NCI-H226 (cell line): ENCODE data around the gene PDE7B.

Experiments
- DNase-seq: peaks from one replicate; pipeline ENCODE4 v3.0.0-alpha.2; 2015

The PDE7B gene

GRCh38 chr6:136161950-136162349 is 310.4 kb downstream of the PDE7B start:
- no peak for DNase-seq

GRCh38 chr6:136163260-136163659 is 311.8 kb downstream of the PDE7B start:
- no peak for DNase-seq

GRCh38 chr6:136166815-136167214 is 315.3 kb downstream of the PDE7B start:
- no peak for DNase-seq

GRCh38 chr6:136169394-136170148 is 318.1 kb downstream of the PDE7B start:
- no peak for DNase-seq

GRCh38 chr6:136171231-136171630 is 319.7 kb downstream of the PDE7B start:
- no peak for DNase-seq

DNA sequence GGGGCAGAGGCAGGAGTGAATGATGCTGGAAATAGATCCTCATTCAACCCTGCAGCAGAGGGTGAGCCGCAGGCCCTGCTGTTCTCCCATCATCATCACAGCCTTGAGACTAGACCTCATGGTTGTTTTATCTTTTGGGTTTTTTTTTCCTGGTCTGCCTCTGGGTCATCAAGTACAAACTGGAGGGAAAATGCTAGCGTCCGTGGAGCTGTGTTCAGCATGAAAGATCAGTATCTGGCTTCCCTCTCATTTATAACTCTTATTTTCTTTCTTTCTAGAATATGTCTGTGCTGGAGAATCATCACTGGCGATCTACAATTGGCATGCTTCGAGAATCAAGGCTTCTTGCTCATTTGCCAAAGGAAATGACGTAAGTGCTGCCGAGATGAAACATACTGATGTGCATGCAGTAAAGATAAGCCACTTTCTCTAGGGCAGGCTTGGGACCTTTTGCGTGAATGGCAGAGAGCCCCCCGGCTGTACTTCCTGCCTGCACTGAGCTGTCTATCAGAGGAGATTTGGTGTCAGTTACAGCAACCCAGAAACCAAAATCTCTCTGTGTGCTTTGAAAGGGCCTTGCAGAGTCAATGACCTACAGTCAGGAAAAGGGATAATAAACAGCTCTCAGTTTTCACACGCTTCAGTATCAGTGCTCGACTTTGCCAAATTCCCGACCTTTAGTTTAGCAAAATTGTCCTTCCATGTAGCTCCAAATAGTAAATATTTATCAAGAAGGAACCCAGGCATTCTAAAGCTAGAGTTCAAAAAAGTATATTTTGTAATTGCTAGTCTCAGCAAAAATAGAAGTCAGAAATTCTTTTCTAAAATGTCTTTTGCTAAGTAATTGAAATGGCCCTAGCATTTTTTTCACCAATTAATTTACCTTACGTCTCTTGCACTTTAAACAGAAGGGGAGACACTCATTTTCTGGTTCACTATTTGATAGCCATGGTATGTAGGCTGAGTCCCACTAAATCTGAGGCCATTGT is 322.3 kb downstream of the PDE7B start:
- DNase-seq = no peak

DNA sequence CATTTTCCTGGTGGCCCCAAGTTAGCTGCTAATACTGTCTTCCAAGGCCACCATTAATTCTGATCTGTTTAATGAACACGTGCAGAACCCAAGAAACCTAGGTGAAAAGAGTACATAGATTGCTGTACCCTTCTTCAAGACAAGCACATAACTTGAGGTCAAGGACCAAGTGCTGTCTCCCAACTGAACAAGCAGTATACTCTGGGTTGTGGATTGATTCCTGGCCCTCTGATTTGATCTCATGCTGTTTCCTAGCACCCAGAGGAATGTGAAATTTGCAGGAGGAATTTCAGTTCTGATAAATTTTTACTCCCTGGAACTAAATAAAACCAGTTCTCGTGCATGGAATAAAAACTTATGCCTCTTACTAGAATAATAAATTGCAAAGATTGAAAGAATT is 323.0 kb downstream of the PDE7B start:
- no peak for DNase-seq

GRCh38 chr6:136175873-136176272 is 324.4 kb downstream of the PDE7B start:
- DNase-seq = no peak

- no peak for DNase-seq
Observed at GRCh38 chr6:136178749-136179148, 327.2 kb downstream of the PDE7B start.

DNA sequence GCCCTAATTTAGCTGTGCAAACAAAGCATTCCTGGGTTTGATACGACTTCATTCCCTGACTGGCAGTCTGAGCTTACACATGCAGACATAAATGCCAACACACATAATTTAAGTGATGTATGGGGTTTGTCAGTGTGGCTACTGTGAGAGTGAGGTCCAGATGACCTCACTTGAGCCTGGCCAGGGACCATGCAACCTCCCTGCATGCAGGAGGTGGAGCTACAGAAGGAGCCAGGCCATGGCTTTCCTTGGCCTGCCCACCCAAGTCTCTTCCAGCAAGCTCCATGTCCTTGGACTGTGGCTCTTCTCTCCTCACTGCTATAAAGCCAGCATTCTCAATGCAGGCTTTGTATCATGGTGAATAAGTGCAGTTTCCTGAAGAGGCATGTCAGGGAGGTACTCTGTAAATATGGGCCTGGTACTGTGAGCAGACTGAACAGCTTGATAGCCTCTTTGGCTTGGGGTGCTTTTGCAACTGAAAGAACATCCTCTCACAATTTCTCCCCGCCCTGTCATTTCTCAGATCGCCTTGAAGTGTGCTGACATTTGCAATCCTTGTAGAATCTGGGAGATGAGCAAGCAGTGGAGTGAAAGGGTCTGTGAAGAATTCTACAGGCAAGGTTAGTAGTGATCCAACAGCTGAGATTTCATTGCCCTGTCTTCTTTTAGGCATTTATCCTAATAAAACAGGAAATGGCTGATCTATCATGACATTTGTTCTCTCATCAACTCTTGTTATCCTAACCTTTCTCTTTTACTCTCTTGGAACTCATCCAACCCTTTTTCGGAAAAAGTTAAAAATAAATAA is 329.4 kb downstream of the PDE7B start:
- DNase-seq = no peak

DNA sequence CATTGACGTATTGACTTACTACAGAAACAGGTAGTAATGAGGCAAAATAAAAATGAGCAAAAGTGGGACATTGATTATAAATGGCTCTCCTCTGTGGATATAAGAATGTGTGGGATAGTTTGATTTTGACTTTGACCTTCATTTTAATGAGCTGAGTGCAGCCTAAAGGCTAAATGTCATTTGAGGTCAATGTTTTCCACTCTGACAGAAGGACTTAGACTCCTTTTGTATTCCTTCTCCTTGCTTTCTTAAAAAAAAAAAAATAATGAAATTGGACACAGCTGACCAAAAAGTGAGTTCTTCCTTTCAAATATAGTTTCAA is 330.0 kb downstream of the PDE7B start:
- DNase-seq = no peak

DNA sequence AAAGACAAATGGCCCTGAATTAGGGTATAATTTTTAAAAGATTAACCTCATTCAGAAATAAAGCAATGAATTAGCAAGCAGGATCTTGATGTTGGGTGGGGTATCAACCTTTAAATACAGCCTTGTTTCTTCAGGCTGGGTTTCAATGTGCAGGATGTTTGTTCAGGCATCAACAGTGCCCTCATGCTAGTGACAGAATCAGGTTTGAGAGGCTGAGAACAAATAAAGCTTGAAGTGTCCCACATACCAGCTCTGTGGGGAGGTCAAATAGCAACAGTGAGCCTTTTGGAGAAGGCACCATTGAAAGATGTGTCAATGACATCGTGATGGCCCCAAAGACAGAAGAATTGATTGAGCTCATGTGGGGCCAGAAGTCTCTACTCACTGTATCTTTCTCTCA is 330.4 kb downstream of the PDE7B start:
- no peak for DNase-seq

- no peak for DNase-seq
Observed at GRCh38 chr6:136184738-136185137, 333.2 kb downstream of the PDE7B start.

DNA sequence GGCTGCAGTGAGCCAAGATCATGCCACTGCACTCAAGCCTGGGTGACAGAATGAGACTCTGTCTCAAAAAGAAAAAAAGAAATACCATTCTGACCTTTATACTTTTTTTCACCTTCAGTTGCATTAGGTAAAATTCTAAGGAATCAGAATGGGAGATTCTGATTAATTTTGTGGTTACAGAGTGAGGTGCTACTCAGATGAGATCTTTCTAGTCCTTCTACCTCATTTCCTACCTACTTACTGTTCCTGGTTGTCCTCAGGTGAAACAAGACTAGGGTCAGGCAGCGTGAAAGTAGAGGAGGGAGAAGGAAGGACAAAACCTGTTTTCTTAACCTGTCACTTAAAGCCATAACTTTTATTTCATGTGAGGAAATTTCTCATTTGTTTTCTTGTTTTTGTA is 334.9 kb downstream of the PDE7B start:
- no peak for DNase-seq

- DNase-seq = no peak
Observed at GRCh38 chr6:136188486-136188885, 337.0 kb downstream of the PDE7B start.

- DNase-seq = no peak
Observed at GRCh38 chr6:136189104-136189503, 337.6 kb downstream of the PDE7B start.

GRCh38 chr6:136191606-136192312 is 340.3 kb downstream of the PDE7B start:
- DNase-seq = no peak

GRCh38 chr6:136192902-136193301 is 341.4 kb downstream of the PDE7B start:
- DNase-seq = no peak

DNA sequence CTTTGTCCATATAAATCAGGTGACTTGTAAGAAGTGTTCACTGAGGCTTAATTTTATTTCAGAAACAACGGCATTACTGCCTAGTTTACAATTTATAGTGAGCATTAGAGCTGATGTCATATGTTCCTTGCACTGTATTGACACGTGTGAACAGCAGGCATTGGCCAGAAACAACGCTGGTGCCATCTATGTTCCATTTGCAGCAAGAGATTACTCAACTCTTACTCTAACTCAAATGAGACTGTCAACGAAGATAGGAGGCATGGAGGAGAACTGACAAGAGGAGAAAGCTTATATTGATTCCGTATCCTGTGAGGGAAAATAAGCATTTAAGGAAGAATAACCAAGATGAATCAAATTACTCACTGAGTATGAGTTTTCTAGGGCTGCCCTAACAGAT is 350.2 kb downstream of the PDE7B start:
- DNase-seq = no peak

DNA sequence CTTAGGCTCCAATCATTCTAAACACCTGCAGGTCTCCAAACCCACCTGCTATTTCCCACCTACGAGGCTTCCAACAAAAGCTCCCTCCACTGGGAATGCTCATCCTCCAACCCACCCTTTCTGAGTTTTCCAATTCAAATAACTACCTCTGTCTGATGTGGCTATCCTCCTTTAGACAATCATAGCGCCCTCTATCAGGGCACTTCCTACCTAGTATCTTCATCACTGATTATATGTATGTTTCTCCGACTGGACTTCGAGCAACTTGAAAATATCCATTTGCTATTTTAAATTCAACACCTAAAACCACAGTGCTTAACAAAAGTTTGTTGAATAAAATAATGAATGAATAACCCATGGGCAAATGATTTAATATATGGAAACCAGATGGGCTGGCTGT is 357.3 kb downstream of the PDE7B start:
- DNase-seq = no peak

DNA sequence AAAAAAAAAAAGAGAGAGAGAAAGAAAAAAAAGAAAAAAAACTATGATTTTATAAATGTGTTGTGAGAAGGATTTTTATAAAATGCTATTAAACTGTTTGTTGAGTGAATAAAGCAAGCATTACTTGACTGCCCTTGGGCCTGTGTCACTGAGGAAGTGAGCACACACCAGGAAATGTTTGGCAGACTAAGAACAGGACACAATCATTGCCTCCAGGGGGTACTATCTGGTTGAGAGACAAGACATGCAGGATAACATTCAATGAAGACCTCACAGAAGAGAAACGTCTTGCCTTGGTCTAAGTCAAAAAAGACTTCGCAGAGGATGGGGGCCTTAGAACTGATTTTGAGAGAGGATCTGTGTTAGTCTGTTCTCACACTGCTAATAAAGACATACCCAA is 358.0 kb downstream of the PDE7B start:
- DNase-seq = no peak

DNA sequence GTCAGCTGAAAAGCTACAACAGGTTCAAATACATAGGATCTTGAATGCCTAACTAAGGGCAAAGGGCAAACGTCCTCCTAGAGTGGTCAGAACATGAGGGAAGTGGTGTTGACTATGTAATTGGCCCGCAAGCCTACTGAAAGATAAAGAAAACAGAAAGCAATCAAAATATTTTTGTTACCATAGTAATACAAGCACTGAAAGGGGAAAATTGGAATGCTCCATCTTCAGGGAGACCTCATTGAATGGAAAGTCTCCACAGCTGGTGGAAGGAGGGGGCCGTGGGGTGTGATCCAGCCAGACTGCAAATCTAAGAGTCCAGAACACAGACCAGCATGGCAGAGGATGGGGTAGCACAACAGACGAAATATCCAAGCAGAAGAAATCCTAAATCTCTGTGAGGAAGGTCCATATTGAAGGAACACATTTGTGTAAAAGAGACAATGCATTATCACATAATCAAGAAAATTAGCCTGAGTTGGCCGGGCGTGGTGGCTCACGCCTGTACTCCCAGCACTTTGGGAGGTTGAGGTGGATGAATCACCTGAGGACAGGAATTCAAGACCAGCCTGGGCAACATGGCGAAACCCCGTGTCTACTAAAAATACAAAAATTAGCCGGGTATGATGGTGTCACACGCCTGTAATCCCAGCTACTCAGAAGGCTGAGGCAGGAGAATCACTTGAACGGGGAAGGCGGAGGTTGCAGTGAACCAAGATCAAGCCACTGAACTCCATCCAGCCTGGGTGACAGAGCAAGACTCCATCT is 359.1 kb downstream of the PDE7B start:
- DNase-seq = no peak
